HCT116 (cell line): Measurements from ENCODE around the gene NACC2. TPM values are rescaled to one million over a fixed set of nuclear protein-coding genes. Genes with fewer than 3 reads are reported as not detected.
"Not testable (repeated sequence)": the region's sequence is repeated elsewhere in the genome, so short reads cannot be mapped to it uniquely, and the experiment has no call there.

ENCODE experiments used
- ATAC-seq: fragments of 200-7000 bp; cut with Tn5 transposase; 2 replicates; pipeline ENCODE4 v1.9.1; 2020; ENCODE audit warnings: mild to moderate bottlenecking, moderate library complexity
- BruUV-seq: library from RNA; stranded (reverse); fragments of 400-500 nt; replicated peaks from 2 replicates; lab custom pipeline; 2021; lab: Mats Ljungman, UMichigan
- CTCF ChIA-PET: fragments of 300-600 bp; sonication (Branson Sonifier 250); formaldehyde crosslinking; loops from one replicate; lab custom pipeline; 2021; ENCODE audit warnings: antibody characterized with exemption; lab: Charles Lee
- POLR2A ChIA-PET: fragments of 300-600, 350-600 bp; sonication (Branson Sonifier 250); formaldehyde crosslinking; loops from one replicate; lab custom pipeline; 2021; ENCODE audit warnings: antibody characterized with exemption; lab: Charles Lee
- RAD21 ChIA-PET, 2 experiments: fragments of 300-600 bp; sonication (Branson Sonifier 250); formaldehyde crosslinking; loops; one replicate each; lab custom pipeline; 2023; ENCODE audit warnings: low total read pairs in 2 of 2; ENCODE audit not compliant: uncharacterized antibody in 2 of 2, unreplicated experiment in 2 of 2, low non-redundant PET in 1 of 2; lab: Charles Lee
- DNase-seq: peaks from one replicate; pipeline ENCODE4 v3.0.0-alpha.2; 2010; ENCODE audit warnings: low read depth, low spot score
- H2AFZ ChIP-seq: fragments of 200-600 bp; shearing (Covaris generic), sonication (generic); 2 replicates; pipeline ENCODE4 v1.6.1; 2017; ENCODE audit warnings: low read depth, mixed run types, mixed read lengths, antibody characterized with exemption, low read length; ENCODE audit not compliant: poor library complexity, severe bottlenecking
- H3K27ac ChIP-seq: 2 replicates; pipeline ENCODE4 v1.5.1; 2012; ENCODE audit warnings: low read depth, low read length
- H3K27me3 ChIP-seq: fragments of 200-600 bp; sonication (generic); 2 replicates; pipeline ENCODE4 v1.6.1; 2016; ENCODE audit warnings: mixed run types, low read length, mixed read lengths; ENCODE audit not compliant: insufficient read depth
- H3K36me3 ChIP-seq, 2 experiments: fragments of 200-500 bp in 1 of 2; fragments of 200-600 bp in 1 of 2; sonication (Bioruptor generic) in 1 of 2; sonication (generic) in 1 of 2; 2 replicates each; pipeline versions ENCODE4 v1.5.1 to v1.6.1; 2014 to 2016; ENCODE audit warnings: low read length in 2 of 2, inconsistent platforms in 1 of 2, mixed read lengths in 1 of 2, mixed run types in 1 of 2; ENCODE audit not compliant: insufficient read depth in 2 of 2, control insufficient read depth in 1 of 2
- H3K4me1 ChIP-seq, 2 experiments: fragments of 200-600 bp in 1 of 2; sonication (generic) in 1 of 2; 2 replicates each; pipeline versions ENCODE4 v1.5.1 to v1.6.1; 2012 to 2017; ENCODE audit warnings: low read length in 2 of 2, inconsistent platforms in 1 of 2, mild to moderate bottlenecking in 1 of 2, mixed read lengths in 1 of 2, mixed run types in 1 of 2, moderate library complexity in 1 of 2; ENCODE audit not compliant: insufficient read depth in 2 of 2, control insufficient read depth in 1 of 2
- H3K4me2 ChIP-seq: fragments of 200-600 bp; sonication (generic); 2 replicates; pipeline ENCODE4 v1.6.1; 2017; ENCODE audit warnings: mixed run types, low read length, mixed read lengths
- H3K4me3 ChIP-seq, 2 experiments: fragments of 200-600 bp in 1 of 2; sonication (generic) in 1 of 2; replicated peaks in 1 of 2; 2 replicates each; pipeline ENCODE4 v1.5.1; 2011 to 2016; ENCODE audit warnings: low read length in 2 of 2, control low read depth in 1 of 2, low read depth in 1 of 2, mild to moderate bottlenecking in 1 of 2, mixed read lengths in 1 of 2, mixed run types in 1 of 2
- H3K79me2 ChIP-seq: fragments of 200-600 bp; sonication (generic); 2 replicates; pipeline ENCODE4 v1.6.1; 2017; ENCODE audit warnings: mild to moderate bottlenecking, mixed run types, low read length, moderate library complexity, mixed read lengths; ENCODE audit not compliant: insufficient read depth
- H3K9ac ChIP-seq: fragments of 200-600 bp; sonication (generic); 2 replicates; pipeline ENCODE4 v1.6.1; 2016; ENCODE audit warnings: low read length, mixed read lengths
- H3K9me2 ChIP-seq: fragments of 200-600 bp; sonication (generic), shearing (Covaris generic); 2 replicates; pipeline ENCODE4 v1.6.1; 2017; ENCODE audit warnings: mixed run types, mild to moderate bottlenecking, moderate library complexity; ENCODE audit not compliant: insufficient read depth
- H3K9me3 ChIP-seq, 2 experiments: fragments of 200-500 bp in 1 of 2; fragments of 200-600 bp in 1 of 2; sonication (Bioruptor generic) in 1 of 2; sonication (generic) in 1 of 2; 2 replicates each; pipeline ENCODE4 v1.6.1; 2014 to 2017; ENCODE audit warnings: low read length in 2 of 2, mixed read lengths in 2 of 2, inconsistent platforms in 1 of 2, low read depth in 1 of 2, mild to moderate bottlenecking in 1 of 2, mixed run types in 1 of 2, moderate library complexity in 1 of 2; ENCODE audit not compliant: control insufficient read depth in 1 of 2, insufficient read depth in 1 of 2
- H4K20me1 ChIP-seq: fragments of 200-600 bp; sonication (generic), shearing (Covaris generic); 2 replicates; pipeline ENCODE4 v1.6.1; 2017; ENCODE audit warnings: mixed run types, mild to moderate bottlenecking, moderate library complexity; ENCODE audit not compliant: insufficient read depth
- ATF3 ChIP-seq: IDR thresholded peaks from 2 replicates; pipeline ENCODE4 v1.6.1; 2012
- CBX3 ChIP-seq: IDR thresholded peaks from 2 replicates; pipeline ENCODE4 v1.6.1; 2012; ENCODE audit warnings: low read depth
- EGR1 ChIP-seq: IDR thresholded peaks from 2 replicates; pipeline ENCODE4 v1.6.1; 2012; ENCODE audit warnings: low read depth
- ELF1 ChIP-seq: IDR thresholded peaks from 2 replicates; pipeline ENCODE4 v1.6.1; 2012; ENCODE audit warnings: low read depth, borderline replicate concordance
- EZH2 ChIP-seq: fragments of 200-600 bp; sonication (generic); IDR thresholded peaks from 2 replicates; pipeline ENCODE4 v1.6.1; 2017; ENCODE audit warnings: antibody characterized with exemption, mixed run types
- EZH2phosphoT487 ChIP-seq: fragments of 200-600 bp; IDR thresholded peaks from 2 replicates; pipeline ENCODE4 v1.6.1; 2018; ENCODE audit warnings: antibody characterized with exemption, borderline replicate concordance
- FOSL1 ChIP-seq: IDR thresholded peaks from 2 replicates; pipeline ENCODE4 v1.6.1; 2012; ENCODE audit warnings: low read depth
- JUND ChIP-seq: IDR thresholded peaks from 2 replicates; pipeline ENCODE4 v1.6.1; 2012
- POLR2A ChIP-seq: IDR thresholded peaks from 2 replicates; pipeline ENCODE4 v1.7.0; 2011; ENCODE audit warnings: borderline replicate concordance; ENCODE audit not compliant: insufficient read depth, insufficient read length; ENCODE audit errors: extremely low read depth
- POLR2AphosphoS5 ChIP-seq: IDR thresholded peaks from 2 replicates; pipeline ENCODE4 v1.6.1; 2011; ENCODE audit warnings: mild to moderate bottlenecking, low read depth, low read length, moderate library complexity
- RAD21 ChIP-seq: IDR thresholded peaks from 2 replicates; pipeline ENCODE4 v1.6.1; 2012; ENCODE audit warnings: low read depth, mild to moderate bottlenecking
- REST ChIP-seq: IDR thresholded peaks from 2 replicates; pipeline ENCODE4 v1.6.1; 2012; ENCODE audit warnings: low read depth
- SIN3A ChIP-seq: IDR thresholded peaks from 2 replicates; pipeline ENCODE4 v1.6.1; 2012; ENCODE audit warnings: low read depth
- SP1 ChIP-seq: IDR thresholded peaks from 2 replicates; pipeline ENCODE4 v1.6.1; 2012; ENCODE audit warnings: low read depth
- SRF ChIP-seq: IDR thresholded peaks from 2 replicates; pipeline ENCODE4 v1.6.1; 2012; ENCODE audit warnings: low read depth
- ZBTB33 ChIP-seq: IDR thresholded peaks from 2 replicates; pipeline ENCODE4 v1.6.1; 2011; ENCODE audit warnings: mild to moderate bottlenecking, low read length, moderate library complexity; ENCODE audit not compliant: insufficient replicate concordance; ENCODE audit errors: extremely low read depth
- ZFX ChIP-seq: fragments of 450-650 bp; IDR thresholded peaks from 2 replicates; pipeline ENCODE4 v1.6.1; 2017
- intact Hi-C: fragments of 100-400 bp; cut with micrococcal nuclease; formaldehyde crosslinking; loops from 2 replicates; pipeline ENCODE4 v1.10.0; 2022
- total RNA-seq: library from RNA; stranded (reverse); gene quantifications from one replicate; pipeline ENCODE4 v1.2.1, GENCODE V29; 2021; ENCODE audit not compliant: unreplicated experiment

Gene NACC2
- total RNA-seq, 1 experiment from 2014 or later: 27.8 TPM

- Histone ChIP-seq H3K4me3 (no peak overlapping the region), H3K4me1 (no peaks in the 10 kb centered on the region), H3K9me2 (no peaks in the 10 kb centered on the region), H3K27me3 (no peaks in the 10 kb centered on the region), H3K36me3 (0 out of 4 replicates have a peak, but pooled peaks cover 0 to 3% of the 10 kb centered on the region in 2 experiments), H3K9me3 (no peaks in the 10 kb centered on the region), H2AFZ (no peak overlapping the region), H3K9ac (no peak overlapping the region), H3K27ac (no peak overlapping the region), H3K79me2 (peaks cover 84% of the 10 kb centered on the region), H3K4me2 (no peak overlapping the region), H4K20me1 (no peaks in the 10 kb centered on the region)
- no peak for TF ChIP-seq JUND
- no peak for TF ChIP-seq SP1
- TF ChIP-seq ZFX: no peak
- TF ChIP-seq SIN3A: no peak
- no peak for TF ChIP-seq POLR2AphosphoS5
- no peak for TF ChIP-seq POLR2A
- TF ChIP-seq RAD21: no peak
- TF ChIP-seq ELF1: no peak
- TF ChIP-seq EZH2: no peak
- no peak for TF ChIP-seq EZH2phosphoT487
- TF ChIP-seq ATF3: no peak
- TF ChIP-seq REST: no peak
- no peak for TF ChIP-seq CBX3
- TF ChIP-seq ZBTB33: no peak
- TF ChIP-seq SRF: no peak
- no peak for TF ChIP-seq FOSL1
- TF ChIP-seq EGR1: no peak
- ChIA-PET RAD21 (no interaction called here), CTCF (no interaction called here), POLR2A (no interaction called here)
- no TSS peak for BruUV-seq
- DNase-seq: no peak
- intact Hi-C loops: no loop called here
- ATAC-seq: no peak
These were observed 32.2 kb downstream of the NACC2 start for GRCh38 chr9:136062657-136063439.

- H3K4me3 ChIP-seq, CTCF ChIA-PET, H3K4me2 ChIP-seq, DNase-seq, intact Hi-C loops, H3K9ac ChIP-seq, H2AFZ ChIP-seq, H3K9me3 ChIP-seq, BruUV-seq, ATAC-seq, H3K27me3 ChIP-seq, POLR2A ChIA-PET, H4K20me1 ChIP-seq, H3K9me2 ChIP-seq, H3K4me1 ChIP-seq, H3K27ac ChIP-seq, H3K36me3 ChIP-seq, RAD21 ChIA-PET: not testable (repeated sequence)
- peaks cover 81% of the 10 kb centered on the region for H3K79me2 ChIP-seq
These were observed 33.2 kb downstream of the NACC2 start for GRCh38 chr9:136061916-136062315.
